Germinal center (tissue), 1 donor: ENCODE measurements around the gene RNF114.
"Not testable (repeated sequence)": the region's sequence is repeated elsewhere in the genome, so short reads cannot be mapped to it uniquely, and the experiment has no call there.

Source experiments
- DNase-seq: peaks from one replicate; pipeline ENCODE4 v3.0.0; 2012; ENCODE audit warnings: mixed read lengths, low spot score

The RNF114 gene

DNA sequence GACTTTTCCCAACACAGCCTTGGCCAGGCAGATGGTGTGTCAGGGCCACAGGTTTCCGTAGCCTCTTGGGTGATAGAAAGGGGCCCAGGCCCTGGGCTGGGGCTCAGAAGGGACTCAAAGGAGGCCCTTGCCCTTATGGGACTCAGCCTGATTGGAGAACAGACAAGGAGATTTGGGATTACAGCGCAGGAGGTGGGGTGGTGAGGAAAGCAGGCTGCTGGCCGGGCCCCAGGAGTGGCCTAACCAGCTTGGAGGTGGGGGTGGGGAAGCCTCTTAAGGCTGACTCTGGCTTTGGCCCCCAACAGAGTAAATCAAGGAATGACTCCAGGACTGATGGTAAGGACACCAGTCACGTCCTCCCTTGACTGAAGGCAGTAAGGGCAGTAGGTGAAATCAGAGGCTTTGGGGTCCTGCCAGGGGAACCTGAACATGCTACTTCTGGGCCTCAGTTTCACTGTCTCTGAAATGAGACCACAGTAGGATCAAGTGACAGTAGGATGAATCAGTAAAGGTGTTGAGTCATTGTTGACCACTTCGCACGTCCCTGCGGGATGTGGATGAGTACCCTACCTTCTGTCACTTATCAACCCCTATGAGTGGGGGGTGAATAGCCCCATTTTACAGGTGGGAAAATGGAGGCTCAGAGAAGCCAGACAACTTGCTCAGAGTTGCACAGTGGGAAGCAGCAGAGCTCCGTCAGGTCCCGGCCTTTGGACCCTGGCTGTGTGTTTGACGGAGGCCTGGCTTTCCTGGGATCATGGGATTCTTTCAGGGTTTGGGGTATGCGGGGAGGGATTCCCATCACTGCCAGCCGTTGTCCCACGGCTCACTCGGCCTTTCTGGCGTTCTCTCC, 51.0 kb downstream of the RNF114 start:
- no peak for DNase-seq

DNA sequence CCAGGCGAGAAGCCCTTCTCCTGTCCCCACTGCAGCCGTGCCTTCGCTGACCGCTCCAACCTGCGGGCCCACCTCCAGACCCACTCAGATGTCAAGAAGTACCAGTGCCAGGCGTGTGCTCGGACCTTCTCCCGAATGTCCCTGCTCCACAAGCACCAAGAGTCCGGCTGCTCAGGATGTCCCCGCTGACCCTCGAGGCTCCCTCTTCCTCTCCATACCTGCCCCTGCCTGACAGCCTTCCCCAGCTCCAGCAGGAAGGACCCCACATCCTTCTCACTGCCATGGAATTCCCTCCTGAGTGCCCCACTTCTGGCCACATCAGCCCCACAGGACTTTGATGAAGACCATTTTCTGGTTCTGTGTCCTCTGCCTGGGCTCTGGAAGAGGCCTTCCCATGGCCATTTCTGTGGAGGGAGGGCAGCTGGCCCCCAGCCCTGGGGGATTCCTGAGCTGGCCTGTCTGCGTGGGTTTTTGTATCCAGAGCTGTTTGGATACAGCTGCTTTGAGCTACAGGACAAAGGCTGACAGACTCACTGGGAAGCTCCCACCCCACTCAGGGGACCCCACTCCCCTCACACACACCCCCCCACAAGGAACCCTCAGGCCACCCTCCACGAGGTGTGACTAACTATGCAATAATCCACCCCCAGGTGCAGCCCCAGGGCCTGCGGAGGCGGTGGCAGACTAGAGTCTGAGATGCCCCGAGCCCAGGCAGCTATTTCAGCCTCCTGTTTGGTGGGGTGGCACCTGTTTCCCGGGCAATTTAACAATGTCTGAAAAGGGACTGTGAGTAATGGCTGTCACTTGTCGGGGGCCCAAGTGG, 51.9 kb downstream of the RNF114 start:
- no peak for DNase-seq

DNA sequence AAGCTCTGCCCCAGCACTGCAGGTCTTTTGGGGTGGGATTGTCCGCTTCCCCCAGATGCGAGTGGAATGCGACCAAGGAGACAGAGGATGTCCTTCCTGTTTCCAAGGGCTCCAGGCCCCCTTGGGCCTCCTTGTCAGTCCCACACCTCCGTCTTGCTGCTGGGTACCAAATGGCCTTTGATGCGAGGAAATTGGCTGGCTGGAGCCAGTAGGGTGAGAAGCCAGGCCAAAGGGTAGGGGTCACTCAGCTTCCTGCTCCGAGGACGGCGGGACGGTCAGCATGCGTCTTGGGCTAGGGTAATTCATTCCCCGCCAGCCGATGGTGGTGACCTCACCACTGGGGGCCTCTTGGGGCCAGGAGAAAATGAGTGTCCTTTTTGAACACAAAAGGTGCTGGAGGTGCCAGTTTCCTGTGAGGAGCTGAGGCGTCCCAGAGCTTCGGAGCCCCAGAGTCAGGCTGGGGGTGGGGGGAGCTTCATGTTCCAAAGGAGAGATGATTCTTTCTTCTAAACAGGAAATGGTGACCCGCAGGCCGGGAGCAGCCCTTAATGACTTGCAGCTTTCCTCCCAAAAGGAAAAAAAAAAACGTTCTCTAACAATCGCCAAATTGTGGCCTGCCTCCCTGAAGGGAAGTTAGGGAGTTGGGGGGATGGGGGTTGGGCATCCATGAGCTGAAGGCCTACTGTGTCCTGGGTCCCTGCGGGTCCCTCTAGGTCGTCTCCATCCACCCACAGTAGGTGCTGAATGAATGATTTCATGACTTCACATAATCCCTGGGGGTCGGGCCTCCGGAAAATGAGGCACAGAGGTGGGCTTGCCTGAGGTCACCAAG, 53.3 kb downstream of the RNF114 start:
- no peak for DNase-seq

DNA sequence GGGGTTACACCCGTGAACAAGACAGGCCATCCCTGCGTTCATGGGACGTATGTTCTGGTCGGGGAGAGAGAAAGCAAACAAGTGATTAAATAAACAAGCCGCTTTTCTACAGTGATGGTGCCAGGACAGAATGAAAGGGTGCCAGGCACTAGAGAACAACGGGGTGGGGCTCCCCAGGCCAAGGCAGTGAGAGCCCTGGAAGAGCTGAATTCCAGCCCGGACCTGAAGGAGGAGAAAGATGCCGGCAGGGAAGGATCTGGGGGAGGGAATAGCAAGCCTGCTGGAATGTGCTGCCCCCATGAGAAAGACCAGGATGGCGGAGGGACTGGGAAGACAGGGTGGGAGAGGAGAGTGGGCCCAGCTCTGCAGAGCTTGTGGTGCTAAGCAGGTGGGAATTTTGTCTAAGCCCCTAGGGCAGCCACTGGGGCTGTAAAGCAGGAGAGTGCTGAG, 54.1 kb downstream of the RNF114 start:
- no peak for DNase-seq

DNA sequence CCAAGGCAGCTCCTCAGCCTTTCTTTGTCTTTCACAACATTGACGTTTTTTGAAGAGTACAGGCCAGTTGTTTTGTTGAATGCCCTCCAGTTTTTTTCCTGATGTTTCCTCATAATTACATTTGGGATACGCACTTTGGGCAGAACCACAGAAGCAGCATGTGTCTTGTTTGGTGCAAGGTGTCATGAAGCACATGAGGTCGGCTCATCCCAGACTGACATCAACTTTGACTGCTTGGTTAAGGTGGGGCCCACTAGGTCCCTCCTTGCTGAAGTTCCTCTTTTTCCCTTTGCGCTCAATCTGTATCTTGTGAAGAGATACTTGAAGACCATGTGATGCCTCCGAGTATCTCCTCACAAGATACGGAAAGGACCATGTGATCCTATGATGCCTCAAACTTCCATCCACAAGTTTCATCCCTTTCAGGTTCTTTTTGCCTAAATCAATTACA, 57.1 kb downstream of the RNF114 start:
- DNase-seq, result peak; percentile 50

DNA sequence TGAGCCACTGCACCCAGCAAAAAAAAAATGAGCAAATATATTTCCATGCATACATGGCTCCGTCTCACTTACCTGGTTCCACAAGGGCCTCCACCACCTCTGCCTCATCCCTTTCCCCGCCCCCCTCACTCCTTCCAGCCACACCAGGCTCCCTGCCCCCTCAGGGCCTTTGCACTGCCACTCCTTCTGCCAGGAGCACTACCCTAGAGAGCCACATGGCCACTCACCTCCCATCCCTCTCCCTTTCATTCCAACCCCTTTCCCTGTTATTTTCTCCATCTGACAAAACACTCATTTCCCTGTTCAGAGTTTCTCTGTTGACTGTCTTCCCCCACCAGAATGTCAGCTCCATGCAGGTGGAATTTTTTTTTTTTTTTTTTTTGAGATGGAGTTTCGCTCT, 59.4 kb downstream of the RNF114 start:
- no peak for DNase-seq

DNA sequence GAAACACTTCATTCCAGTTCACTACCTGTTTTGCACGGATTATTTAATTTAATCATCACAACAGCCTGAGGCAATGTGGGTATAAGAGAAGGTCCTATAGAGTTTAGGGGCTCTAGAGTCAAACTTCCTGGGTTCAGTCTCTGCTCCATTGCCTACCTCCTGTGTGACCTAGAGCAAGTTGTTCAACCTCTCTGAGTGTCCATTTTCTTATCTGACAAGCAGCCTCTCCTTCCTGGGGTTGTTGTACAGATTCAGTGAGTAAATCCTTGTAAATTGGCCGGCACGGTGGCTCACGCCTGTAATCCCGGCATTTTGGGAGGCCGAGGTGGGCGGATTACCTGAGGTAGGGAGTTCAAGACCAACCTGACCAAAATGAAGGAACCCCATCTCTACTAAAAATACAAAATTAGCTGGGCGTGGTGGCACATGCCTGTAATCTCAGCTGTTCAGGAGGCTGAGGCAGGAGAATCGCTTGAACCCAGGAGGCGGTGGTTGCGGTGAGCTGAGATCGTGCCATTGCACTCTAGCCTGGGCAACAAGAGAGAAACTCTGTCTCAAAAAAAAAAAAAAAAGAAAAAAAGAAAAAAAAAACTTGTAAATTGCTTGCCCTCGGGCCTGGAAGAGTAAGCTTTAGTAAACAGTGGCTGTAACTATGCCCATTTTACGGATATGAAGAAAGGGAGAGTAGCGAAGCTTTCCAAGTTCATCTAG, 62.4 kb downstream of the RNF114 start:
- DNase-seq, result not testable (repeated sequence)

DNA sequence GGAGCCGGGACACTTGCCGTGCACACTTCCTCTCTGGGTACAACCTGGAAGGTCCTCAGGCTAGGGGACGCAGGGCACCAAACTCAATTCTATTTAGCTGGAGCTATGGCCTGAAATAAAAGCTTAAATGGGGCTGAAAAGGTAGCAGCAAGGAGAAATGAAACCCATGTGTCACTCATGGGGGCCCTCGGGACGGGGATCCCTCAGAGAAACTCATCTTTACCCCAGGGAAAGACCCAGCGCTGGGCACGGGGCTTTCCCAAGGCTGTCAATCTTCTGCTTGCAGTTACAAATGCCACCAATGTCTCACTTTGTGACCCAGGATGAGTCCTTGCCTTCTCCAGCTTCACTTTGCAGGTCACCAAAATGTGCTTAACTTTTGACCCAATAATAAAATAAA, 63.1 kb downstream of the RNF114 start:
- DNase-seq, result peak; percentile 51

DNA sequence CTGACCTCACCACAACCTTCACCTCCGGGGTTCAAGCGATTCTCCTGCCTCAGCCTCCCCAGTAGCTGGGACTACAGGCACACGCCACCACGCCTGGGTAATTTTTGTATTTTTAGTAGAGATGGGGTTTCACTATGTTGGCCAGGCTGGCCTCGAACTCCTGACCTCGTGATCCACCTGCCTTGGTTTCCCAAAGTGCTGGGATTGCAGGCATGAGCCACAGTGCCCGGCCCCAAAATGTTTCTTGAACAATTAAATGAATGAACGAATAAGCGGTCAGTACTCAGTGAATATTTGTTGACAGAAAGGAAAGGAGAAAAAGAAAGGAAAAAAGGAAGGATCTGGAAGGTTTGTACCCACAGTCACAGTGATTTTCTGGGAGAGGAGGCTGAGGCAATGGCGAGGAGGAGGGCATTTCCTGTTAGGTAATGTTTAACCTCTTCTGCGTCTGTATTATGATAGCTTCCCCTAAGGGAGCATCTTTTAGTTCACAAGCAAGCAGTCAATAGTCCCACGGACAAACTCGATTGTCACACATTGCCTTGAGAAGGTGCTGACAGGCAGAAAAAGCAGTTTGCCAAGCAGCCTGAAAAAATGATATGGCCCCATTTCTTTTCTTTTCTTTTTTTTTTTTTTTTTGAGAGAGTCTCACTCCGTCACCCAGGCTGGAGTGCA, 64.5 kb downstream of the RNF114 start:
- DNase-seq, result not testable (repeated sequence)

DNA sequence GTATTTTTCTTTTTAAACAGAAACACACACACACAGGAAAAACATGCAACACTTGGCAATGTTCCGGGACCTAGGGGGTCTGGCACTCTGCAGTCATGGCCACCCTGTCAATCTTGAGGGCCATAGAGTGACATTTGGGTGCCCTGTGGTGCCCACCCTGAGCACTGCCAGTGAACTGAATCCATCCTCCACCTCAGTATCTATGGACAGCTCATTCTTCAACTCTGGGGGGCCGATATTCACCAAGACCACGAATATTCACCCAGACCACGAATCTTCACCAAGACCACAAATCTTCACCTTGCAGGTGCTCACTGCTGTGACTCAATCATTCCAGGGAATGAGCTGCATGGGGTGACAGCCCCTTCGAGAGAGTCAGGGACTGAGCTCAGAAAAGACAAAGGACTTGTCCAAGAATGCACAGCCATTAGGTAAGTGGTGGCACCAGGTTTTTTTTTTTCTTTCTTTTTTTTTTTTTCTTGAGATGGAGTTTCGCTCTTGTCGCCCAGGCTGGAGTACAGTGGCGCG, 65.7 kb downstream of the RNF114 start:
- no peak for DNase-seq

DNA sequence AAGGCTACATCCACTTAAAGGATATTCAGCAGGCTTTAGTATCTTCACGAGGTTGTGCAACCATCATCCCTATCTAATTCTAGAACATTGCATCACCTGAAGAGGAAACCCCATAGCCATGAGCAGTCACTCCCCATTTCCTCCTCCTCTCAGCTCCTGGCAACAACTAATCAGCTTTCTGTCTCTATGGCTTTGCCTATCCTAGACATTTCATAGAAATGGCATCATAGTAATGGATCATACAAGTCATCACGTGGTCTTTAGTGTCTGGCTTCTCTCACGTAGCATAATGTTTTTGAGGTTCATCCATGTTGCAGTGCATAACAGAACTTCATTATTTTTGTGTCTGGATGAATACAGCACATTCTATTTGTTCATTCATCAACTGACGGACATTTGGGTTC, 67.1 kb downstream of the RNF114 start:
- no peak for DNase-seq
